Progenitor cell of endocrine pancreas (in vitro differentiated cells): Measurements from ENCODE around the gene GART. TPM values are rescaled to one million over a fixed set of nuclear protein-coding genes. Genes with fewer than 3 reads are reported as not detected.

Experiments
- DNase-seq: peaks from one replicate; pipeline ENCODE4 v3.0.0; 2021; ENCODE audit warnings: low spot score; ENCODE audit not compliant: unreplicated experiment
- H3K27ac Mint-ChIP-seq: 2 replicates; pipeline ENCODE4 v1.8.0; 2021; ENCODE audit warnings: mild to moderate bottlenecking, moderate library complexity, mixed read lengths
- H3K27me3 Mint-ChIP-seq: 2 replicates; pipeline ENCODE4 v1.8.0; 2021; ENCODE audit warnings: mixed read lengths
- H3K36me3 Mint-ChIP-seq: 2 replicates; pipeline ENCODE4 v1.8.0; 2022; ENCODE audit warnings: mixed read lengths; ENCODE audit not compliant: insufficient read depth
- H3K4me1 Mint-ChIP-seq: 2 replicates; pipeline ENCODE4 v1.8.0; 2021; ENCODE audit warnings: low read depth, mixed read lengths
- H3K4me3 Mint-ChIP-seq: 2 replicates; pipeline ENCODE4 v1.8.0; 2021; ENCODE audit warnings: low read depth, mild to moderate bottlenecking, moderate library complexity, mixed read lengths
- H3K9me3 Mint-ChIP-seq: 2 replicates; pipeline ENCODE4 v1.8.0; 2021; ENCODE audit warnings: low read depth, mixed read lengths
- total RNA-seq: library from RNA; stranded (reverse); gene quantifications from 2 replicates; pipeline ENCODE4 v1.2.1, GENCODE V29; 2021
- TF ChIP-seq, protein P1 (sequence below): fragments of 200-600 bp; sonication (generic); IDR thresholded peaks from one replicate; pipeline ENCODE4 v1.5.0; 2021; ENCODE audit warnings: antibody characterized with exemption, mild to moderate bottlenecking; ENCODE audit not compliant: unreplicated experiment

Gene GART
- total RNA-seq, 1 donor from 2014 or later = 100 TPM

DNA sequence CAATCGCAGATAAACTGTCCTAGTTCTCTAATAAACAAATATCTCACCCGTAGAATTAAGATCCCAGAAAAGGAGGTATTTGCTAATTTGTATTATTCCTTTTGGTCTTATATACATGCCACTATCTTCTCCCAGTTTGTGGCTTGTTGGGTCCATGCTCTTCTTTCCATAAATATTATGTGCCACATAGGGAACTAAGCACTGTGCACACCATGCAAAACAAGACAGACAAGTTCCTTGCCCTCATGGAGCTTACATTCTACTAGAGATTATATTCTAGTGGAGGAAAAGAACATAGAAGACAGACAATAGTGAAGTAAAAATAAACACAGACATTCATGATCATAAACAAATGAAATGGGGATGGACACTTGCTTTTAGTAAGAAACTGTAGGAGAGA, 4.7 kb downstream of the GART start:
- TF ChIP-seq, protein P1, sequence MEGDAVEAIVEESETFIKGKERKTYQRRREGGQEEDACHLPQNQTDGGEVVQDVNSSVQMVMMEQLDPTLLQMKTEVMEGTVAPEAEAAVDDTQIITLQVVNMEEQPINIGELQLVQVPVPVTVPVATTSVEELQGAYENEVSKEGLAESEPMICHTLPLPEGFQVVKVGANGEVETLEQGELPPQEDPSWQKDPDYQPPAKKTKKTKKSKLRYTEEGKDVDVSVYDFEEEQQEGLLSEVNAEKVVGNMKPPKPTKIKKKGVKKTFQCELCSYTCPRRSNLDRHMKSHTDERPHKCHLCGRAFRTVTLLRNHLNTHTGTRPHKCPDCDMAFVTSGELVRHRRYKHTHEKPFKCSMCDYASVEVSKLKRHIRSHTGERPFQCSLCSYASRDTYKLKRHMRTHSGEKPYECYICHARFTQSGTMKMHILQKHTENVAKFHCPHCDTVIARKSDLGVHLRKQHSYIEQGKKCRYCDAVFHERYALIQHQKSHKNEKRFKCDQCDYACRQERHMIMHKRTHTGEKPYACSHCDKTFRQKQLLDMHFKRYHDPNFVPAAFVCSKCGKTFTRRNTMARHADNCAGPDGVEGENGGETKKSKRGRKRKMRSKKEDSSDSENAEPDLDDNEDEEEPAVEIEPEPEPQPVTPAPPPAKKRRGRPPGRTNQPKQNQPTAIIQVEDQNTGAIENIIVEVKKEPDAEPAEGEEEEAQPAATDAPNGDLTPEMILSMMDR = no peak
- Mint-ChIP-seq H3K4me1 (peaks cover 13% of the 10 kb centered on the region), H3K4me3 (no peak overlapping the region)

DNA sequence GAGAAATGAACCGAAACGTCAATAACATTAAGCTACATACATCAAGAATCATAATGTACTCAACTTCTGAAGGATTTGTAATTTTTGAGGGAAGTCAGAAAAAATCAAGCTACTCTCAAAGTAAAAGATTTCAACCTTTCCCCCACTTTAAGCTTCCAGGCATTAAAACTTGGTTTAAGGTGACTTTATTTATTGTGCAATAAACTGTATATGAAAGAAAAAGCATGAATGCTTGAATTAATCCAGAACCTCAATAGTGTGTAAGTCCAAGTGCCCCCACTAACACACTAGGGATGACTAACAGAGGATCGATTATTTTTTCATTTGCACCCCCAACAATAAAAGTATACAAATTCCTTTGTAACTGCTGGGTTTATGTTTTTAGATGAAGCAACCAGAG, 10.9 kb downstream of the GART start:
- H3K36me3 Mint-ChIP-seq = peaks cover 31% of the 10 kb centered on the region
- H3K9me3 Mint-ChIP-seq = no peaks in the 10 kb centered on the region
- no peak overlapping the region for H3K4me3 Mint-ChIP-seq
- DNase-seq = no peak
- no peaks in the 10 kb centered on the region for H3K27me3 Mint-ChIP-seq
- TF ChIP-seq, protein P1 = no peak
- no peaks in the 10 kb centered on the region for H3K4me1 Mint-ChIP-seq
- H3K27ac Mint-ChIP-seq = no peak overlapping the region

More for the DNA sequence above, 4.7 kb downstream of the GART start:
- Mint-ChIP-seq H3K27ac (no peak overlapping the region), H3K27me3 (no peaks in the 10 kb centered on the region), H3K9me3 (no peaks in the 10 kb centered on the region), H3K36me3 (peaks cover 28% of the 10 kb centered on the region)
- no peak for DNase-seq

DNA sequence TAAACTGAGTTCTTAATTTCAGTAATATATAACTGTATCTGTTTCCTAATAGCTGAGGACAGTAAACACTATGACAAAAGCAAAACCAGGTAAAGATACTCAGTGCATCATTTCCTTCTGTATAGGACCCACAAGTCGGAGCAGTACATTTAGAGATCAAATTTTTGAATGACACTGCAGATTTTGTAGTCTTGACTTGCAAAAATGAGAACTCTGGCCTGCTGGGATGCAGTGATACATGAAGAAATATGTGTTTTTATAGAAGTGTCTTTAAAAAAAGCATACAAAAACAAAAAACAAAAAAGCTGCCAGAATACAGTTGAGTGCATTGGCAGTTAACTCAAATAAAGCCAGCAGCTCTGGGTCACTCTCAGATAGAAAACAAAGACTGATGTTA, 19.0 kb downstream of the GART start:
- Mint-ChIP-seq H3K36me3 (peaks cover 20% of the 10 kb centered on the region), H3K9me3 (no peaks in the 10 kb centered on the region), H3K27me3 (no peaks in the 10 kb centered on the region), H3K27ac (no peak overlapping the region), H3K4me3 (no peak overlapping the region), H3K4me1 (no peaks in the 10 kb centered on the region)
- no peak for DNase-seq
- TF ChIP-seq, protein P1 = no peak

DNA sequence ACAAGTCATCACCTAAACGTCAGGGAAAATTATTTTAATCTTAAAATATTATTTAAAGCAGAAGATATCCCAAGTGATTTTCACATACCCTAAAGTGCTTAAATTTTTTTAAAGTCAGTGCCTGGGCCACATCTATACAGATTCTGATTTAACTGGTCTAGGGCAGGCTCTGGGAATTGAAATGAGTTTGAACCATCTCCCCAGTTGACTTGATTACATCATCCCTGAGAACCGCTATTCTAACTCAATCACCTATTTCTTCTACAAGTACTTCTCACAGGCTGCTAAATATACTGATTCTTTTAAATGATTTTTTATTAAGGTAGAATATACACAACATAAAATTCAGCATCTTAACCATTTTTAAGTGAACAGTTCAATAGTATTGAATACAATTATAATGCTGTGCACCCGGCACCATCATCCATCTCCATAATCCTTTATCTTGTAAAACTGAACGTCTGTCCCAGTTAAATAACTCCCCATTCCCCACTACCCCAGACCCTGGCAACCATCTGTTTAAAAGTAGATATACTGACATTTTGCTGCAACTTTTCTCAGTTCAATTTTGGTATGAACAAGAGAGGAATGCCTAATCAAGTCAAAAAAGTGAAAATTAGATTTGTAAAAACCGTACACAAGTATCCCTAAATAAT, 19.5 kb downstream of the GART start:
- Mint-ChIP-seq H3K27ac (no peak overlapping the region), H3K27me3 (no peaks in the 10 kb centered on the region), H3K36me3 (peaks cover 19% of the 10 kb centered on the region), H3K4me3 (no peak overlapping the region), H3K4me1 (no peaks in the 10 kb centered on the region), H3K9me3 (no peaks in the 10 kb centered on the region)
- TF ChIP-seq, protein P1 = no peak
- no peak for DNase-seq

DNA sequence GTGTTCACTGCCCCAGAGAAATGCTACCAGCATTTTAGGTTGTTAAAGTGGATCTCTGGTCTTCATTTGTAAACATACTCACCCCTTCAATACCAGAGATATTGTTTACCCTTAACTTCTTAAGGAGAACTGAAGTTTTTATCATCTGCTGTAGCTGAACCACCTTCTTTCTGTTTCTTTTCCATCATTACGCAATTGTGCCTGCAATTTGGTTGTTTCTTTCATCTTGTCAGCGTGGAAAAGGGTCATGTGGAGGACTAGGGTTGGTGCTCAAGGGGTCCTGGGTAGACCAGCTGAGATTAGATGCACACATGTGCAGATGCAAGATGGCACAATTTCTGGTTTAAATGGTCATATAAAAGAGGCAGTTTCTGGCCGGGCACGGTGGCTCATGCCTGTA, 23.0 kb downstream of the GART start:
- no peak for DNase-seq
- Mint-ChIP-seq H3K4me1 (no peaks in the 10 kb centered on the region), H3K36me3 (peaks cover 31% of the 10 kb centered on the region), H3K27me3 (no peaks in the 10 kb centered on the region), H3K4me3 (no peak overlapping the region), H3K27ac (no peak overlapping the region), H3K9me3 (no peaks in the 10 kb centered on the region)
- TF ChIP-seq, protein P1 = no peak
